Type B pancreatic cell (in vitro differentiated cells): Measurements from ENCODE around the gene EIF4H. TPM values are rescaled to one million over a fixed set of nuclear protein-coding genes. Genes with fewer than 3 reads are reported as not detected.
"Not testable (repeated sequence)": the region's sequence is repeated elsewhere in the genome, so short reads cannot be mapped to it uniquely, and the experiment has no call there.

Experiments used
- DNase-seq: peaks from one replicate; pipeline ENCODE4 v3.0.0; 2021; ENCODE audit warnings: mixed read lengths; ENCODE audit not compliant: unreplicated experiment; ENCODE audit errors: extremely low spot score
- H3K27ac Mint-ChIP-seq: 2 replicates; pipeline ENCODE4 v1.8.0; 2021; ENCODE audit warnings: mild to moderate bottlenecking, mixed read lengths
- H3K27me3 Mint-ChIP-seq: 2 replicates; pipeline ENCODE4 v1.8.0; 2021; ENCODE audit warnings: mixed read lengths
- H3K36me3 Mint-ChIP-seq: 2 replicates; pipeline ENCODE4 v1.8.0; 2021; ENCODE audit warnings: mixed read lengths
- H3K4me1 Mint-ChIP-seq: one replicate; pipeline ENCODE4 v1.8.0; 2021; ENCODE audit warnings: mixed read lengths; ENCODE audit not compliant: unreplicated experiment
- H3K4me3 Mint-ChIP-seq: 2 replicates; pipeline ENCODE4 v1.8.0; 2021; ENCODE audit warnings: mild to moderate bottlenecking, mixed read lengths
- H3K9me3 Mint-ChIP-seq: 2 replicates; pipeline ENCODE4 v1.8.0; 2021; ENCODE audit warnings: mixed read lengths
- CTCF ChIP-seq: fragments of 200-600 bp; sonication (generic); conservative IDR thresholded peaks from 2 replicates; pipeline ENCODE4 v1.5.0; 2021; ENCODE audit warnings: antibody characterized with exemption, mild to moderate bottlenecking
- total RNA-seq: library from RNA; stranded (reverse); gene quantifications from 2 replicates; pipeline ENCODE4 v1.2.1, GENCODE V29; 2021; ENCODE audit warnings: low replicate concordance

The EIF4H gene
- total RNA-seq, 1 donor from 2014 or later, result 251 TPM

- no peak overlapping the region for H3K27ac Mint-ChIP-seq
- DNase-seq, result no peak
- H3K9me3 Mint-ChIP-seq, result no peaks in the 10 kb centered on the region
- no peak overlapping the region for H3K4me3 Mint-ChIP-seq
- peaks cover 29% of the 10 kb centered on the region for H3K36me3 Mint-ChIP-seq
- no peak for TF ChIP-seq CTCF
- H3K27me3 Mint-ChIP-seq, result no peaks in the 10 kb centered on the region
- H3K4me1 Mint-ChIP-seq, result no peaks in the 10 kb centered on the region
Measured at GRCh38 chr7:74193913-74194312, 19.8 kb downstream of the EIF4H start.

GRCh38 chr7:74194686-74195085 is 20.5 kb downstream of the EIF4H start:
- Mint-ChIP-seq H3K27ac (no peak overlapping the region), H3K27me3 (no peaks in the 10 kb centered on the region), H3K4me3 (no peak overlapping the region), H3K4me1 (no peaks in the 10 kb centered on the region), H3K9me3 (no peaks in the 10 kb centered on the region), H3K36me3 (peaks cover 21% of the 10 kb centered on the region)
- DNase-seq, result no peak
- TF ChIP-seq CTCF, result no peak

- peaks cover 20% of the 10 kb centered on the region for H3K36me3 Mint-ChIP-seq
- H3K4me3 Mint-ChIP-seq, DNase-seq, H3K9me3 Mint-ChIP-seq, H3K4me1 Mint-ChIP-seq, H3K27ac Mint-ChIP-seq, H3K27me3 Mint-ChIP-seq: not testable (repeated sequence)
Measured at GRCh38 chr7:74195139-74195860, 21.1 kb downstream of the EIF4H start.

- H3K4me3 Mint-ChIP-seq, H3K4me1 Mint-ChIP-seq, H3K27me3 Mint-ChIP-seq, H3K27ac Mint-ChIP-seq, DNase-seq, H3K9me3 Mint-ChIP-seq: not testable (repeated sequence)
- peaks cover 20% of the 10 kb centered on the region for H3K36me3 Mint-ChIP-seq
Measured at GRCh38 chr7:74195968-74196654, 22.0 kb downstream of the EIF4H start.

- Mint-ChIP-seq H3K4me1 (no peaks in the 10 kb centered on the region), H3K9me3 (no peaks in the 10 kb centered on the region), H3K36me3 (peaks cover 16% of the 10 kb centered on the region), H3K27me3 (no peaks in the 10 kb centered on the region), H3K27ac (no peak overlapping the region), H3K4me3 (no peak overlapping the region)
- TF ChIP-seq CTCF, result no peak
- no peak for DNase-seq
Measured at GRCh38 chr7:74197449-74198124, 23.4 kb downstream of the EIF4H start.

- no peak for DNase-seq
- Mint-ChIP-seq H3K9me3 (no peaks in the 10 kb centered on the region), H3K27ac (peak overlapping the region; percentile 16), H3K4me1 (no peaks in the 10 kb centered on the region), H3K27me3 (peaks cover 10% of the 10 kb centered on the region), H3K4me3 (no peak overlapping the region), H3K36me3 (peaks cover 9% of the 10 kb centered on the region)
- no peak for TF ChIP-seq CTCF
Measured at GRCh38 chr7:74199551-74200355, 25.6 kb downstream of the EIF4H start.
